AG10803 (cell line): ENCODE measurements around the gene RYK.
A peak's percentile ranks its signal among the peaks of the same experiment; 100 is the strongest.

ENCODE experiments used
- DNase-seq: peaks from one replicate; pipeline ENCODE4 v3.0.0; 2010; ENCODE audit warnings: low read depth
- H3K4me3 ChIP-seq: 2 replicates; pipeline ENCODE4 v1.5.1; 2011; ENCODE audit warnings: mild to moderate bottlenecking, low read length, control low read depth
- CTCF ChIP-seq: conservative IDR thresholded peaks from 2 replicates; pipeline ENCODE4 v1.5.1; 2011; ENCODE audit warnings: mild to moderate bottlenecking, low read length, control low read depth, inconsistent platforms

The RYK gene

GRCh38 chr3:134249296-134249841 is 1.3 kb downstream of the RYK start:
- peak overlapping the region; percentile 74 for H3K4me3 ChIP-seq
- no peak for DNase-seq
- 0 out of 2 replicates have a peak, but pooled peaks have one; percentile 18 for TF ChIP-seq CTCF

- no peak for TF ChIP-seq CTCF
- no peak overlapping the region for H3K4me3 ChIP-seq
- no peak for DNase-seq
These were observed 5.7 kb downstream of the RYK start for GRCh38 chr3:134244921-134245320.

GRCh38 chr3:134242649-134243617 is 7.7 kb downstream of the RYK start:
- no peak overlapping the region; the same call in 1 of the 2 replicates for H3K4me3 ChIP-seq
- TF ChIP-seq CTCF: no peak
- DNase-seq: peak; percentile 91

DNA sequence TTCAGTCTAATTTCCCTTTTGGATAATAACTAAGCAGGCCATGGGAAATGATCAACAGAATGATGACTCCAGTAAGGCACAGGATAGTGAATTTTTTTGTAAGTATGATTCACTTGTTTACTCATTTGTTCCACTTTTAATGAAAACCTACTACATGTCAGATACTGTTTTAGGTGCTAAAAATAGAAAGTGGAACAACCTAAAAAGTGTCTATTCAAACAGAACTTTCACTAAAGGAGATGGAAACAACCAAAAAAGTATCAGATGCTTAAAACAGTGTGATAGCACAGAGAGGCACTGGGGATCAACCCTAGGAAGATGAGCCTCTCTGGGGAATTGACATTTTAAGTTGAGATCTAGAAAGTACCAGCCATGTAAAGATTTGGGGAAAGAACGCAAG is 11.1 kb downstream of the RYK start:
- no peak for DNase-seq
- no peak overlapping the region for H3K4me3 ChIP-seq
- TF ChIP-seq CTCF: no peak

- DNase-seq: peak; percentile 63
- no peak overlapping the region for H3K4me3 ChIP-seq
- no peak for TF ChIP-seq CTCF
These were observed 13.1 kb downstream of the RYK start for GRCh38 chr3:134237454-134238145.

DNA sequence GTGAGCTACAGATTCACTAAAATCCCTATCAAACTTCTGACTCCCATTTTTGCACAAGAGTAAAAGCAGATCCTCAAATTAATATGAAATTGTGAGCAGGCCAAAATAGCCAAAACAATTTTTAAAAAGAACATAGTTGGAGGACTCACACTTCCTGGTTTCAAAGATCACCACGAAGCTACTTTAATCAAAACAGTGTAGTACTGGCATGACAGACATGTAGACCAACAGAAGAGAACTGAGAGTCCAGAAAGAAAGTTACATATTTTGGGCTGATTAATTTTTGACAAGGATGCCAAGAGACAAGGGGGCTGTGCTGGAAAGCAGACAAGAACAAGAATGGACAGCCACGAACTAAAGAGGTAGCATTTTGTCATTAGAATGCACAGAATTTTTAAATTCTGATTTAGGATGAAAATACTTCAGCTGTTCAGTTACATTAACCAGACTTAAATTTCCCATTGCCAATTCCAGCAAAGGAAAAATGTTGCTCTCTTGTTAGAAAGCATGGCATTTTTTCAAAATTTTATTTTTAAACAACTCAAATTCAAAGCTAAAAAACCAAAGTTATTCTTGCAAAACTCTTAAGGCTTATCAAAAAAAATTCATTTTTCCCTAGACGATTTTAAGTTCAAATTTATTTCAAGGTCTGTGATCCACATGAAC is 14.0 kb downstream of the RYK start:
- H3K4me3 ChIP-seq: no peak overlapping the region
- TF ChIP-seq CTCF: no peak
- DNase-seq: no peak
